ENCODE results near the gene RNASET2.

The RNASET2 gene

GRCh38 chr6:166910601-166911000 is 45.7 kb downstream of the RNASET2 start:
- H3K9ac ChIP-seq (ENCODE audit: low read length), result no peak overlapping the region
- H3K4me1 ChIP-seq (ENCODE audit: insufficient read depth, low read length, severe bottlenecking), result no peaks in the 10 kb centered on the region
- H2AFZ ChIP-seq (ENCODE audit: low read length), result no peak overlapping the region
- no peaks in the 10 kb centered on the region for H3K9me2 ChIP-seq (ENCODE audit: low read depth, low read length)
- TF ChIP-seq EZH2 (IDR thresholded peaks at IDR 0.05; ENCODE audit: borderline replicate concordance, low read length), result no peak
- TF ChIP-seq, protein P1, sequence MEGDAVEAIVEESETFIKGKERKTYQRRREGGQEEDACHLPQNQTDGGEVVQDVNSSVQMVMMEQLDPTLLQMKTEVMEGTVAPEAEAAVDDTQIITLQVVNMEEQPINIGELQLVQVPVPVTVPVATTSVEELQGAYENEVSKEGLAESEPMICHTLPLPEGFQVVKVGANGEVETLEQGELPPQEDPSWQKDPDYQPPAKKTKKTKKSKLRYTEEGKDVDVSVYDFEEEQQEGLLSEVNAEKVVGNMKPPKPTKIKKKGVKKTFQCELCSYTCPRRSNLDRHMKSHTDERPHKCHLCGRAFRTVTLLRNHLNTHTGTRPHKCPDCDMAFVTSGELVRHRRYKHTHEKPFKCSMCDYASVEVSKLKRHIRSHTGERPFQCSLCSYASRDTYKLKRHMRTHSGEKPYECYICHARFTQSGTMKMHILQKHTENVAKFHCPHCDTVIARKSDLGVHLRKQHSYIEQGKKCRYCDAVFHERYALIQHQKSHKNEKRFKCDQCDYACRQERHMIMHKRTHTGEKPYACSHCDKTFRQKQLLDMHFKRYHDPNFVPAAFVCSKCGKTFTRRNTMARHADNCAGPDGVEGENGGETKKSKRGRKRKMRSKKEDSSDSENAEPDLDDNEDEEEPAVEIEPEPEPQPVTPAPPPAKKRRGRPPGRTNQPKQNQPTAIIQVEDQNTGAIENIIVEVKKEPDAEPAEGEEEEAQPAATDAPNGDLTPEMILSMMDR (IDR thresholded peaks at IDR 0.05; ENCODE audit: low read length), result no peak
- no peaks in the 10 kb centered on the region for H3F3A ChIP-seq (ENCODE audit: insufficient read depth, low read length)
- H3K79me2 ChIP-seq (ENCODE audit: insufficient read depth, low read length), result no peaks in the 10 kb centered on the region
- H4K20me1 ChIP-seq (ENCODE audit: insufficient read depth, low read length), result no peaks in the 10 kb centered on the region
- H3K27me3 ChIP-seq (ENCODE audit: insufficient read depth, low read length), result no peaks in the 10 kb centered on the region
- no peaks in the 10 kb centered on the region; the same call in 1 of the 2 replicates for H3K36me3 ChIP-seq (ENCODE audit: insufficient read depth, low read length)
- H3K9me3 ChIP-seq (ENCODE audit: low read length), result no peaks in the 10 kb centered on the region
- no peak overlapping the region for H3K27ac ChIP-seq (ENCODE audit: low read depth, low read length, poor library complexity, severe bottlenecking)
- H3K4me3 ChIP-seq (ENCODE audit: low read depth, low read length, poor library complexity, severe bottlenecking), result no peak overlapping the region
- no peak overlapping the region for H3K4me2 ChIP-seq (ENCODE audit: low read length)

- Histone ChIP-seq H3K9me3 (ENCODE audit: low read length) (no peaks in the 10 kb centered on the region), H3K79me2 (ENCODE audit: insufficient read depth, low read length) (no peaks in the 10 kb centered on the region), H3K4me3 (ENCODE audit: low read depth, low read length, poor library complexity, severe bottlenecking) (no peak overlapping the region), H3K27ac (ENCODE audit: low read depth, low read length, poor library complexity, severe bottlenecking) (no peak overlapping the region), H3K27me3 (ENCODE audit: insufficient read depth, low read length) (no peaks in the 10 kb centered on the region), H3K9ac (ENCODE audit: low read length) (no peak overlapping the region), H3K4me1 (ENCODE audit: insufficient read depth, low read length, severe bottlenecking) (peaks cover 7% of the 10 kb centered on the region), H3K36me3 (ENCODE audit: insufficient read depth, low read length) (no peaks in the 10 kb centered on the region; the same call in 1 of the 2 replicates), H2AFZ (ENCODE audit: low read length) (no peak overlapping the region), H4K20me1 (ENCODE audit: insufficient read depth, low read length) (no peaks in the 10 kb centered on the region), H3K9me2 (ENCODE audit: low read depth, low read length) (no peaks in the 10 kb centered on the region), H3F3A (ENCODE audit: insufficient read depth, low read length) (no peaks in the 10 kb centered on the region), H3K4me2 (ENCODE audit: low read length) (no peak overlapping the region)
- TF ChIP-seq, protein P1 (IDR thresholded peaks at IDR 0.05; ENCODE audit: low read length), result no peak
- no peak for TF ChIP-seq EZH2 (IDR thresholded peaks at IDR 0.05; ENCODE audit: borderline replicate concordance, low read length)
These were observed 47.5 kb downstream of the RNASET2 start for GRCh38 chr6:166908811-166909210.

DNA sequence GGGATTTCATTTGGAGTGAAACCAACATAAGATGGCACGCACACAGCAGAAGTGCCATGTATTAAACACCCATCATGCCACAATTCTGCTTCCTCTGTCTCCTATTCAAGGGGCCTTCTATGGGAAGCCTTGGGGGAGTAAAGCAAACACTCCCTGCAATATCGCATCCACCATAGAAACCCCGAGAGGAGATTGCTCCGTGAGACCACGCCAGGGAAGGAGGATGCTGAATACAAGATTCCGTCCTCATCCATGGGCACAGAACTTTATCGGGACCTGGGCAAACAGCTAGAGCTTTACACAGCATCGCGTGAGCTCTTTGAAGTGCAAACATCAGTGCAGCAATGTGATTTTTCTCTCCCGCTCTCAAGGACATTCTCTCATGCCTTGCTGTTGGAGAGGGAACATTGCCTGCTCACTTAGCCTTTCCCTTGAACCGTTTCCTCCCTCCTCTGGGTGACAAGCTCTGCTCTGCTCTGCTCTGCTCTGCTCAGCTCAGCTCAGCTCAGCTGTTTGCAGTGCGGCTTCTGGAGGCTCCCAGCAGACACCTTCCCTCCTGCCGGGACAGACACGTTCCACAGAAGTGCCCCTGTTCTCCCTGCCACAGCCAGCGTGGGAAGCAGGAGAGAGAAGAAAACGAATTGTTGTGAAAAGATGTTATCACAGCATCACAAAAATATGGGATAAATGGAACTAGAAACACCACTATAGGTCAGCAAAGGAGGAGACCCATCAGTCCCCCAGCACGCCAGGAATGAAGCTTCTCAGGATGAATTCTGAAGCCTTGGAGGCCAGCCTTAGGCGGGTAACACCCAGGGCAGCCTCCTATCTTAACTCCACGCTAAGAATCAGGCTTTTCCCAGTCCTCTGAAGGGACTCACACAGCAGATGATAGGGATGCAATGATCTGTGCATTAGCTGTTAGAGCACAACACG is 48.2 kb downstream of the RNASET2 start:
- no peak overlapping the region for H3K4me2 ChIP-seq (ENCODE audit: low read length)

More for the DNA sequence above, 48.2 kb downstream of the RNASET2 start:
- Histone ChIP-seq H3K79me2 (ENCODE audit: insufficient read depth, low read length) (no peaks in the 10 kb centered on the region), H2AFZ (ENCODE audit: low read length) (no peak overlapping the region), H3K27ac (ENCODE audit: low read depth, low read length, poor library complexity, severe bottlenecking) (no peak overlapping the region), H3K4me1 (ENCODE audit: insufficient read depth, low read length, severe bottlenecking) (peaks cover 8% of the 10 kb centered on the region), H3K9me2 (ENCODE audit: low read depth, low read length) (no peaks in the 10 kb centered on the region), H3K36me3 (ENCODE audit: insufficient read depth, low read length) (no peaks in the 10 kb centered on the region; the same call in 1 of the 2 replicates), H3K27me3 (ENCODE audit: insufficient read depth, low read length) (no peaks in the 10 kb centered on the region), H3F3A (ENCODE audit: insufficient read depth, low read length) (no peaks in the 10 kb centered on the region), H4K20me1 (ENCODE audit: insufficient read depth, low read length) (no peaks in the 10 kb centered on the region), H3K9ac (ENCODE audit: low read length) (no peak overlapping the region), H3K4me3 (ENCODE audit: low read depth, low read length, poor library complexity, severe bottlenecking) (no peak overlapping the region), H3K9me3 (ENCODE audit: low read length) (no peaks in the 10 kb centered on the region)
- no peak for TF ChIP-seq EZH2 (IDR thresholded peaks at IDR 0.05; ENCODE audit: borderline replicate concordance, low read length)
- TF ChIP-seq, protein P1 (IDR thresholded peaks at IDR 0.05; ENCODE audit: low read length), result no peak

Data from OCI-LY1 (cell line).